K562 (cell line): ENCODE data around the gene SMAD3. TPM values are rescaled to one million over a fixed set of nuclear protein-coding genes. Genes with fewer than 3 reads are reported as not detected.

Source experiments
- CBFA2T3 ChIP-seq: fragments of 450-650 bp; IDR thresholded peaks from 2 replicates; pipeline ENCODE4 v1.6.1; 2017
- CREM ChIP-seq: IDR thresholded peaks from 2 replicates; pipeline ENCODE4 v1.6.1; 2014; ENCODE audit warnings: antibody characterized with exemption, low read depth
- DDX20 ChIP-seq: fragments of 450-650 bp; IDR thresholded peaks from 2 replicates; pipeline ENCODE4 v1.6.1; 2016; ENCODE audit warnings: missing genetic modification characterization, low read depth, mild to moderate bottlenecking, missing compliant biosample characterization, moderate library complexity
- EHMT2 ChIP-seq: fragments of 450-650 bp; IDR thresholded peaks from 2 replicates; pipeline ENCODE4 v1.6.1; 2018; ENCODE audit warnings: antibody characterized with exemption
- FOSL1 ChIP-seq: fragments of 200-800 bp; sonication (Bioruptor generic); conservative IDR thresholded peaks from 2 replicates; pipeline ENCODE4 v1.6.1; 2016; ENCODE audit warnings: missing genetic modification characterization, missing compliant biosample characterization
- HDAC1 ChIP-seq, 2 experiments: fragments of 450-650 bp; IDR thresholded peaks; 2 replicates each; pipeline ENCODE4 v1.6.1; 2016 to 2017; ENCODE audit warnings: inconsistent platforms in 1 of 2, mild to moderate bottlenecking in 1 of 2, moderate library complexity in 1 of 2
- KAT2B ChIP-seq: IDR thresholded peaks from one replicate; pipeline ENCODE4 v1.6.1; 2012; ENCODE audit warnings: low read depth, mild to moderate bottlenecking, control low read depth, inconsistent platforms, low read length, moderate library complexity
- KAT7 ChIP-seq: sonication (generic); formaldehyde crosslinking; IDR thresholded peaks from 2 replicates; pipeline ENCODE4 v1.8.0; 2022; ENCODE audit warnings: missing genetic modification reagents, mild to moderate bottlenecking, borderline replicate concordance
- KLF1 ChIP-seq: fragments of 450-650 bp; IDR thresholded peaks from 2 replicates; pipeline ENCODE4 v1.6.1; 2016; ENCODE audit warnings: missing genetic modification characterization, missing compliant biosample characterization
- L3MBTL2 ChIP-seq: fragments of 450-650 bp; IDR thresholded peaks from 2 replicates; pipeline ENCODE4 v1.6.1; 2016; ENCODE audit warnings: mild to moderate bottlenecking, moderate library complexity
- SLC30A9 ChIP-seq: fragments of 250-450 bp; sonication (Bioruptor Pico); IDR thresholded peaks from 2 replicates; pipeline ENCODE4 v1.8.0; 2022; ENCODE audit warnings: mild to moderate bottlenecking, moderate library complexity
- SMAD2 ChIP-seq: fragments of 150-350 bp; IDR thresholded peaks from 2 replicates; pipeline ENCODE4 v1.6.1; 2014; ENCODE audit warnings: low read depth, mild to moderate bottlenecking, low read length
- WHSC1 ChIP-seq: IDR thresholded peaks from one replicate; pipeline ENCODE4 v1.6.1; 2012; ENCODE audit warnings: low read length, control low read depth, inconsistent platforms
- ZBED1 ChIP-seq: IDR thresholded peaks from 2 replicates; pipeline ENCODE4 v1.6.1; 2014
- ZNF143 ChIP-seq: sonication (generic); formaldehyde crosslinking; IDR thresholded peaks from 2 replicates; pipeline ENCODE4 v1.9.0; 2022; ENCODE audit warnings: mild to moderate bottlenecking, missing genetic modification reagents
- ZNF174 ChIP-seq: fragments of 250-450 bp; sonication (Bioruptor Pico); IDR thresholded peaks from 2 replicates; pipeline ENCODE4 v1.4.0; 2020; ENCODE audit warnings: mild to moderate bottlenecking
- ZNF3 ChIP-seq: fragments of 250-450 bp; sonication (Bioruptor Pico); IDR thresholded peaks from 2 replicates; pipeline ENCODE4 v1.5.0; 2021; ENCODE audit warnings: mild to moderate bottlenecking, moderate library complexity
- ZNF76 ChIP-seq: fragments of 250-450 bp; sonication (Bioruptor Pico); IDR thresholded peaks from 2 replicates; pipeline ENCODE4 v1.4.0; 2020; ENCODE audit warnings: mild to moderate bottlenecking, moderate library complexity, borderline replicate concordance
- polyA plus RNA-seq, 8 experiments: library from polyadenylated mRNA; depleted of rRNA in 4 of 8; stranded (reverse) in 5 of 8; unstranded in 3 of 8; fragments of >200 nt; fragmentation: Nextera tagmentation in 2 of 8; fragmentation: Illumina TruSeq in 1 of 8; extraction: Ambion mirVana in 2 of 8; extraction: Trizol in 1 of 8; gene quantifications; 2 replicates each; pipeline versions ENCODE4 v1.2.1 to v1.2.3, GENCODE V29; 2011 to 2014; ENCODE audit warnings: inconsistent platforms in 1 of 8, missing spikeins in 1 of 8
- total RNA-seq, 7 experiments: library from RNA; depleted of rRNA in 6 of 7; stranded (reverse); fragments of >200 nt in 6 of 7; fragmentation: Illumina TruSeq in 2 of 7; extraction: Trizol in 2 of 7; gene quantifications; 2 replicates each; pipeline versions ENCODE4 v1.2.1 to v1.2.3, GENCODE V29; 2011 to 2021; ENCODE audit warnings: low replicate concordance in 1 of 7
- TF ChIP-seq, protein P1 (sequence below): sonication (generic); formaldehyde crosslinking; IDR thresholded peaks from 2 replicates; pipeline ENCODE4 v1.8.1; 2023; ENCODE audit warnings: missing genetic modification reagents, mild to moderate bottlenecking, borderline replicate concordance

Gene SMAD3
- total and polyA plus RNA-seq, 9 of the 15 experiments (the other 6 are each of a cell fraction or from before 2014, with no cell fraction given): 4.3 to 39.2 (median 11.1) TPM

DNA sequence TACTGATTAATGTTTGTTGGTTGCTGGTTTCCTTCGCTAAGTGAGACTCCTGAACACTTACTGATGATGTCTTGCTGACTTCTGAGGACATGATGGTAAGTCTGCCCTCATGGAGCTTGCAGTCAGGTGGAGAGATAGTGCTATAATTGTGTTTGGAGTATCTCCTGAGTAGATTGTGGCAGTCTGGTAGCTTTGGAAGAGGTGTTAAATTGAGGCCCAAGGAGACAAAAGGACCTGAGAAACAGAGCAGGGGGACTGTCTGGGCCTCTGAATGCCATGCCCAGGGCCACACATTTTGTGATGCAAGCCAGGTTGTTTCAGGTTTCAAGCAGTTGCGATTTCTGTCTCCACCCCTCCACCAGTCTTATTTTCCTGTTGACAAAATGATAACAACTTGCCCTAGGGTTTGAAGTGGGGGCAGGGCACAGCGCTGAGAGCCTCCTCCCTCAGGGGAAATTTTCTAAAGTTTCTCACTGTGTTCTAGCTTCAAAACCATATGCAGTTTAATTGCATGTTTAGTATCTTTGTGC is 16.7 kb downstream of the SMAD3 start (continued):
- TF ChIP-seq L3MBTL2 (peak; percentile 51; the same call in 1 of the 2 replicates), SLC30A9 (CRISPR knock-in tag) (no peak), SMAD2 (no peak), FOSL1 (tag) (peak; percentile 57; the same call in 1 of the 2 replicates), DDX20 (no peak), EHMT2 (no peak), KAT7 (CRISPR knock-in tag) (no peak), ZNF76 (no peak), ZNF174 (CRISPR knock-in tag) (no peak), HDAC1 (IDR thresholded peaks at IDR 0.05) (no peak), WHSC1 (no peak), CREM (no peak), ZNF143 (CRISPR knock-in tag) (0 out of 2 replicates have a peak, but pooled peaks have one; percentile 12), CBFA2T3 (peak; percentile 38), ZBED1 (no peak), ZNF3 (CRISPR knock-in tag) (no peak), KLF1 (tag) (no peak), KAT2B (no peak)
- TF ChIP-seq, protein P1, sequence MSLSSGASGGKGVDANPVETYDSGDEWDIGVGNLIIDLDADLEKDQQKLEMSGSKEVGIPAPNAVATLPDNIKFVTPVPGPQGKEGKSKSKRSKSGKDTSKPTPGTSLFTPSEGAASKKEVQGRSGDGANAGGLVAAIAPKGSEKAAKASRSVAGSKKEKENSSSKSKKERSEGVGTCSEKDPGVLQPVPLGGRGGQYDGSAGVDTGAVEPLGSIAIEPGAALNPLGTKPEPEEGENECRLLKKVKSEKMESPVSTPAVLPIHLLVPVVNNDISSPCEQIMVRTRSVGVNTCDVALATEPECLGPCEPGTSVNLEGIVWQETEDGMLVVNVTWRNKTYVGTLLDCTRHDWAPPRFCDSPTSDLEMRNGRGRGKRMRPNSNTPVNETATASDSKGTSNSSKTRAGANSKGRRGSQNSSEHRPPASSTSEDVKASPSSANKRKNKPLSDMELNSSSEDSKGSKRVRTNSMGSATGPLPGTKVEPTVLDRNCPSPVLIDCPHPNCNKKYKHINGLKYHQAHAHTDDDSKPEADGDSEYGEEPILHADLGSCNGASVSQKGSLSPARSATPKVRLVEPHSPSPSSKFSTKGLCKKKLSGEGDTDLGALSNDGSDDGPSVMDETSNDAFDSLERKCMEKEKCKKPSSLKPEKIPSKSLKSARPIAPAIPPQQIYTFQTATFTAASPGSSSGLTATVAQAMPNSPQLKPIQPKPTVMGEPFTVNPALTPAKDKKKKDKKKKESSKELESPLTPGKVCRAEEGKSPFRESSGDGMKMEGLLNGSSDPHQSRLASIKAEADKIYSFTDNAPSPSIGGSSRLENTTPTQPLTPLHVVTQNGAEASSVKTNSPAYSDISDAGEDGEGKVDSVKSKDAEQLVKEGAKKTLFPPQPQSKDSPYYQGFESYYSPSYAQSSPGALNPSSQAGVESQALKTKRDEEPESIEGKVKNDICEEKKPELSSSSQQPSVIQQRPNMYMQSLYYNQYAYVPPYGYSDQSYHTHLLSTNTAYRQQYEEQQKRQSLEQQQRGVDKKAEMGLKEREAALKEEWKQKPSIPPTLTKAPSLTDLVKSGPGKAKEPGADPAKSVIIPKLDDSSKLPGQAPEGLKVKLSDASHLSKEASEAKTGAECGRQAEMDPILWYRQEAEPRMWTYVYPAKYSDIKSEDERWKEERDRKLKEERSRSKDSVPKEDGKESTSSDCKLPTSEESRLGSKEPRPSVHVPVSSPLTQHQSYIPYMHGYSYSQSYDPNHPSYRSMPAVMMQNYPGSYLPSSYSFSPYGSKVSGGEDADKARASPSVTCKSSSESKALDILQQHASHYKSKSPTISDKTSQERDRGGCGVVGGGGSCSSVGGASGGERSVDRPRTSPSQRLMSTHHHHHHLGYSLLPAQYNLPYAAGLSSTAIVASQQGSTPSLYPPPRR (CRISPR knock-in tag): no peak
